ENCODE results near the gene ACOX3. TPM values are rescaled to one million over a fixed set of nuclear protein-coding genes. Genes with fewer than 3 reads are reported as not detected.

Gene ACOX3
- total RNA-seq, 1 experiment from 2014 or later: 12.2 TPM

DNA sequence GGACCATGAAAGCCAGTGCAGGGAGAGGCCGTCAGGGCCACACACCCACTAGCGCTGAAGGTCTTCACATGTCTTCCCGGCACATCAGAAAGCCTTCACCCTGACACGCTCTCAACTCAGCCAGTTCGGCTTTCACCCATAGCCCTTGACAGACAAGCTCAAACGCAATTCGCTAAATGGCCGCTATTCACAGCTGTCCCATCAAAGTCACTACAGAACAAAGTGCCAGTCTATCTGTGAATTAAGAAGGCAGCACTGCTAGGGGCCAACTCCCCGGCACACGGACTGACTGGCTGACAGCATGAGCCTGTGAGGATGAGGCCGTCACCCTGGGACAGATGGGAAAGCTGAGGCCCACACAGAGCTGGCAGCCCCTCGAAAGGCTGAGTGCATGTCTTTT, 45.7 kb downstream of the ACOX3 start:
- Histone ChIP-seq H3K79me2 (ENCODE audit: low read length) (no peaks in the 10 kb centered on the region), H3K9me2 (replicated peaks; ENCODE audit: low read length) (no peaks in the 10 kb centered on the region), H3K27ac (ENCODE audit: low read length) (no peak overlapping the region), H2AFZ (ENCODE audit: low read length) (no peak overlapping the region), H3K9me3 (ENCODE audit: low read length) (no peaks in the 10 kb centered on the region), H3K9ac (ENCODE audit: low read length) (no peak overlapping the region), H3K36me3 (ENCODE audit: low read depth, low read length) (no peaks in the 10 kb centered on the region), H3K27me3 (ENCODE audit: low read length) (no peaks in the 10 kb centered on the region), H4K20me1 (ENCODE audit: low read length) (no peaks in the 10 kb centered on the region), H3K4me2 (ENCODE audit: low read length) (no peak overlapping the region), H3K4me1 (ENCODE audit: insufficient read depth, low read length) (peaks cover 28% of the 10 kb centered on the region), H3K4me3 (ENCODE audit: low read length) (no peak overlapping the region), H3F3A (ENCODE audit: low read length, unreplicated experiment) (no peaks in the 10 kb centered on the region)
- intact Hi-C loops (cut with micrococcal nuclease): no loop called here
- CTCF ChIA-PET: no interaction called here
- DNase-seq (no peak), ATAC-seq (no peak)
- POLR2A ChIA-PET (ENCODE audit: unreplicated experiment): no interaction called here
- BruUV-seq (replicated peaks): no TSS peak
- TF ChIP-seq EZH2phosphoT487 (IDR thresholded peaks at IDR 0.05; ENCODE audit: borderline replicate concordance, low read length): no peak
- TF ChIP-seq, protein P1, sequence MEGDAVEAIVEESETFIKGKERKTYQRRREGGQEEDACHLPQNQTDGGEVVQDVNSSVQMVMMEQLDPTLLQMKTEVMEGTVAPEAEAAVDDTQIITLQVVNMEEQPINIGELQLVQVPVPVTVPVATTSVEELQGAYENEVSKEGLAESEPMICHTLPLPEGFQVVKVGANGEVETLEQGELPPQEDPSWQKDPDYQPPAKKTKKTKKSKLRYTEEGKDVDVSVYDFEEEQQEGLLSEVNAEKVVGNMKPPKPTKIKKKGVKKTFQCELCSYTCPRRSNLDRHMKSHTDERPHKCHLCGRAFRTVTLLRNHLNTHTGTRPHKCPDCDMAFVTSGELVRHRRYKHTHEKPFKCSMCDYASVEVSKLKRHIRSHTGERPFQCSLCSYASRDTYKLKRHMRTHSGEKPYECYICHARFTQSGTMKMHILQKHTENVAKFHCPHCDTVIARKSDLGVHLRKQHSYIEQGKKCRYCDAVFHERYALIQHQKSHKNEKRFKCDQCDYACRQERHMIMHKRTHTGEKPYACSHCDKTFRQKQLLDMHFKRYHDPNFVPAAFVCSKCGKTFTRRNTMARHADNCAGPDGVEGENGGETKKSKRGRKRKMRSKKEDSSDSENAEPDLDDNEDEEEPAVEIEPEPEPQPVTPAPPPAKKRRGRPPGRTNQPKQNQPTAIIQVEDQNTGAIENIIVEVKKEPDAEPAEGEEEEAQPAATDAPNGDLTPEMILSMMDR (conservative IDR thresholded peaks at IDR 0.05; ENCODE audit: low read depth, low read length): no peak
- TF ChIP-seq EZH2 (IDR thresholded peaks at IDR 0.05; ENCODE audit: low read length, unreplicated experiment): no peak

DNA sequence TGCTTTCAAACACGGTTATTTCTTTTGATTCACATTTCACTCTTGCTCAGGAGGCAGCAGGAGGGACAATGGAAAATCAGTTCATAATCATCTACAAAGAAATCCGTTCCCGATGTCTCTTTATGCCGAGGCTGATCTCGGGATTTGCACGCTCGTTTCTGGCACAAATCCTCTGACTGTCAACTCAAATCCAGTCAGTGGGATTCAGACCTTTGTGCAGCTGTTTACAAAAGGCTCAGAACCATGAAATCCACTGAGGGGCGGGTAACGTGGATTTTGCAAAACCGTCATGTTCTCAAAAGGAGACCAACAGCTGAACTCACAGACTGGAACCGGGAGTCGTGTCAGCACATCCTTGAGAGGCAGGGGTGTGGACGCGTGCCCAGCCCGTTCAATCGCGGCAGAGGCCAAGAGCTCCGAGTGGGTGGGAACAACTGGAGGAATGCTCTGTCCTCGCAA, 46.4 kb downstream of the ACOX3 start:
- Histone ChIP-seq H3K4me1 (ENCODE audit: insufficient read depth, low read length) (peaks cover 28% of the 10 kb centered on the region), H3K9me2 (replicated peaks; ENCODE audit: low read length) (no peaks in the 10 kb centered on the region), H3K27ac (ENCODE audit: low read length) (0 out of 2 replicates have a peak overlapping the region, but pooled peaks have one; percentile 15), H3K27me3 (ENCODE audit: low read length) (no peaks in the 10 kb centered on the region), H3K4me2 (ENCODE audit: low read length) (peak overlapping the region; percentile 24; the same call in 1 of the 2 replicates), H2AFZ (ENCODE audit: low read length) (no peak overlapping the region), H3K36me3 (ENCODE audit: low read depth, low read length) (no peaks in the 10 kb centered on the region), H3K4me3 (ENCODE audit: low read length) (no peak overlapping the region), H3F3A (ENCODE audit: low read length, unreplicated experiment) (no peaks in the 10 kb centered on the region), H3K9me3 (ENCODE audit: low read length) (no peaks in the 10 kb centered on the region), H3K79me2 (ENCODE audit: low read length) (no peaks in the 10 kb centered on the region), H4K20me1 (ENCODE audit: low read length) (no peaks in the 10 kb centered on the region), H3K9ac (ENCODE audit: low read length) (no peak overlapping the region)
- DNase-seq (no peak), ATAC-seq (no peak; the same call in 1 of the 2 replicates)
- POLR2A ChIA-PET (ENCODE audit: unreplicated experiment): interaction anchor here (0.6 kb wide), 1 partner anchor 79 kb away, joined by 4 read pairs; no protein-coding TSS in a partner anchor
- no TSS peak for BruUV-seq (replicated peaks)
- CTCF ChIA-PET: interaction anchor here (1.3 kb wide), 1 partner anchor 152 kb away, joined by 6 read pairs; no protein-coding TSS in a partner anchor
- TF ChIP-seq, protein P1 (conservative IDR thresholded peaks at IDR 0.05; ENCODE audit: low read depth, low read length): no peak
- TF ChIP-seq EZH2phosphoT487 (IDR thresholded peaks at IDR 0.05; ENCODE audit: borderline replicate concordance, low read length): no peak
- TF ChIP-seq EZH2 (IDR thresholded peaks at IDR 0.05; ENCODE audit: low read length, unreplicated experiment): no peak
- intact Hi-C loops (cut with micrococcal nuclease): no loop called here

DNA sequence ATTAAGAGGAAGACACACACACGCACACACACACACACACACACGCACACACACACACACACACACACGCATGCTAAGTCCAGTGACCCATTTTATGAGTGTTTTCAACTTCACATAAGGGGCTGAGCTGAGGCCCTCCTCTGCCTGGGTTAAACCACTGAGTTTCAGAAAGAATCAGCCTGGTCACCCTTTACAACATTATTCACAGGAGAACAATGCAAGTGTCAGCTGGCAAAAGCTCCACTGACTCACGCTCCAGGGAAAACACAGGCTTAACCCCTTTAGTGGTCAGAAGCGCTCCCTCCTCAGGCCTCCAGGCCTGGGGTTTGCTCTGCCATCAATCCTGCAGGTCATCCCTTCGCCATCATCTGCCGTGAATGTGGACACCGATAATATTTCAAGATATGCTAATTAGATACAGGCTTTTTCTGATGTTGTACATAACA, 46.9 kb downstream of the ACOX3 start:
- Histone ChIP-seq H3K4me2 (ENCODE audit: low read length) (peak overlapping the region; percentile 24), H4K20me1 (ENCODE audit: low read length) (no peaks in the 10 kb centered on the region), H3K4me3 (ENCODE audit: low read length) (no peak overlapping the region), H3K9me2 (replicated peaks; ENCODE audit: low read length) (no peaks in the 10 kb centered on the region), H3K27me3 (ENCODE audit: low read length) (no peaks in the 10 kb centered on the region), H3K27ac (ENCODE audit: low read length) (0 out of 2 replicates have a peak overlapping the region, but pooled peaks have one; percentile 34), H3K4me1 (ENCODE audit: insufficient read depth, low read length) (peaks cover 31% of the 10 kb centered on the region), H3F3A (ENCODE audit: low read length, unreplicated experiment) (no peaks in the 10 kb centered on the region), H3K79me2 (ENCODE audit: low read length) (no peaks in the 10 kb centered on the region), H3K9ac (ENCODE audit: low read length) (no peak overlapping the region), H2AFZ (ENCODE audit: low read length) (no peak overlapping the region), H3K9me3 (ENCODE audit: low read length) (no peaks in the 10 kb centered on the region), H3K36me3 (ENCODE audit: low read depth, low read length) (no peaks in the 10 kb centered on the region)
- no TSS peak for BruUV-seq (replicated peaks)
- ChIA-PET POLR2A (ENCODE audit: unreplicated experiment) (interaction anchor here (0.6 kb wide), 1 partner anchor 79 kb away, joined by 4 read pairs; no protein-coding TSS in a partner anchor), CTCF (interaction anchor here (0.6 to 1.3 kb wide), 2 partner anchors 9 to 151 kb away, joined by 4 to 6 read pairs; no protein-coding TSS in a partner anchor)
- DNase-seq: peak; percentile 91
- ATAC-seq: peak; percentile 95
- intact Hi-C loops (cut with micrococcal nuclease): no loop called here
- TF ChIP-seq EZH2phosphoT487 (IDR thresholded peaks at IDR 0.05; ENCODE audit: borderline replicate concordance, low read length) (no peak), EZH2 (IDR thresholded peaks at IDR 0.05; ENCODE audit: low read length, unreplicated experiment) (no peak)
- TF ChIP-seq, protein P1 (conservative IDR thresholded peaks at IDR 0.05; ENCODE audit: low read depth, low read length): 0 out of 2 replicates have a peak, but pooled peaks have one; percentile 19
